Measurements from ENCODE around the gene UST. TPM values are rescaled to one million over a fixed set of nuclear protein-coding genes. Genes with fewer than 3 reads are reported as not detected.
"Not testable (repeated sequence)": the region's sequence is repeated elsewhere in the genome, so short reads cannot be mapped to it uniquely, and the experiment has no call there.

The UST gene
- total and polyA plus RNA-seq, 2 of the 8 experiments (the other 6 are each of a cell fraction or from before 2014, with no cell fraction given) = 13.5 to 34.5 TPM

- H2AK5ac ChIP-seq (ENCODE audit: low read depth, low read length); H3K9me3 ChIP-seq (ENCODE audit: insufficient read depth in 2 of 2, low read depth in 1 of 2, low read length in 1 of 2); H3K14ac ChIP-seq (ENCODE audit: insufficient read length); H4K8ac ChIP-seq (ENCODE audit: extremely low read depth, insufficient read depth, low read length); H3K36me3 ChIP-seq (ENCODE audit: control insufficient read depth in 2 of 4, insufficient read depth in 4 of 4, low read length in 3 of 4); H2BK20ac ChIP-seq (ENCODE audit: low read length); H3K23ac ChIP-seq (ENCODE audit: insufficient read length); H3K79me1 ChIP-seq (ENCODE audit: low read depth, low read length); H3K27ac ChIP-seq (ENCODE audit: low read depth, low read length); H4K5ac ChIP-seq (ENCODE audit: insufficient read length, low read depth, low read length); H3K18ac ChIP-seq (ENCODE audit: extremely low read depth, low read length); H3K23me2 ChIP-seq (ENCODE audit: low read depth, low read length); FAIRE-seq; H3K27me3 ChIP-seq (replicated peaks in 1 of 4; ENCODE audit: control insufficient read depth in 3 of 4, extremely low read depth in 1 of 4, insufficient read depth in 3 of 4, low read length in 3 of 4); H3K4ac ChIP-seq (replicated peaks; ENCODE audit: insufficient read length, low read depth, low read length); H2BK12ac ChIP-seq (ENCODE audit: low read depth, low read length); H2BK5ac ChIP-seq (ENCODE audit: low read depth, low read length); H2BK15ac ChIP-seq (ENCODE audit: low read length); H2AFZ ChIP-seq (ENCODE audit: low read length); H3K56ac ChIP-seq (replicated peaks; ENCODE audit: insufficient read length, low read depth, low read length); H3K9ac ChIP-seq (replicated peaks in 1 of 4; ENCODE audit: extremely low read depth in 1 of 4, low read depth in 3 of 4, low read length in 3 of 4); H4K91ac ChIP-seq (replicated peaks; ENCODE audit: insufficient read length, low read length); H3K4me3 ChIP-seq (ENCODE audit: extremely low read depth in 1 of 4, insufficient read depth in 2 of 4, low read depth in 3 of 4, low read length in 4 of 4); H2BK120ac ChIP-seq (replicated peaks; ENCODE audit: low read depth, low read length); DNase-seq (ENCODE audit: low read depth in 1 of 2, low spot score in 2 of 2); H3K4me1 ChIP-seq (replicated peaks in 1 of 4; ENCODE audit: control insufficient read depth in 3 of 4, insufficient read depth in 4 of 4, low read length in 3 of 4); H3K4me2 ChIP-seq (ENCODE audit: insufficient read depth in 1 of 2, low read depth in 2 of 2, low read length in 2 of 2); POLR2A ChIA-PET (ENCODE audit: partially characterized antibody): not testable (repeated sequence)
- Histone ChIP-seq H4K20me1 (replicated peaks in 1 of 2; ENCODE audit: control insufficient read depth in 1 of 2, insufficient read depth in 2 of 2, low read length in 2 of 2) (peaks cover 11 to 13% of the 10 kb centered on the region in 2 experiments), H3K79me2 (ENCODE audit: control insufficient read depth in 1 of 2, insufficient read depth in 2 of 2, low read length in 2 of 2) (peaks cover 30 to 91% of the 10 kb centered on the region in 2 experiments)
- 0% methylated on average over 1 of the region's 1 CpG; no CpG with 5 or more reads in 1 of the 2 experiments for WGBS, 2 experiments (ENCODE audit: extremely low coverage in 1 of 2, insufficient coverage in 1 of 2, insufficient read length in 1 of 2, insufficient replicate concordance in 2 of 2, low coverage in 1 of 2, low lambda C conversion rate in 2 of 2, missing lambda C conversion rate in 1 of 2)
- CTCF ChIA-PET (ENCODE audit: partially characterized antibody) = interaction anchor here (0.6 to 1.4 kb wide), 2 partner anchors 26 to 162 kb away, joined by 3 read pairs; no protein-coding TSS in a partner anchor
Observed at GRCh38 chr6:148755379-148755778, 8.5 kb downstream of the UST start.

Measured in H1 (cell line).